ENCODE results near the gene CDK7. TPM values are rescaled to one million over a fixed set of nuclear protein-coding genes. Genes with fewer than 3 reads are reported as not detected.
"Not testable (repeated sequence)": the region's sequence is repeated elsewhere in the genome, so short reads cannot be mapped to it uniquely, and the experiment has no call there.

Gene CDK7
- total and polyA plus RNA-seq, 7 experiments from 2014 or later, result 18.2 to 28.9 (median 21.8) TPM

DNA sequence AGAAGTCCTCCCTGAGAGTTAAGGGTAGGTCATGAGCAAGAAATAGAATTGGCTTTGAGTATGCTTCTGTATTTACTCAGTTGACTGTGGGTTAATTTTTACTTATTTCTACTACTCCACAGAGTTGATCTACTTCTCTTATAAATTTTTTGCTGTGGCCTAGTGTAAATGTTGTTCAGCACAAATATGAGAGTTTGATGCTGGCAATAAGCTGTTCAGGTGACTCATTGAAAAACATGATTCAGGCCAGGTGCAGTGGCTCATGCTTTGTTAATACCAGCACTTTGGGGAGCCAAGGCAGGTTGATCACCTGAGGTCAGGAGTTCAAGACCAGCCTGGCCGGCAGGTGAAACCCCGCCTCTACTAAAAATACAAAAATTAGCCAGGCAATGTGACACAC, 4.5 kb upstream of the CDK7 start:
- ATAC-seq, result no peak

DNA sequence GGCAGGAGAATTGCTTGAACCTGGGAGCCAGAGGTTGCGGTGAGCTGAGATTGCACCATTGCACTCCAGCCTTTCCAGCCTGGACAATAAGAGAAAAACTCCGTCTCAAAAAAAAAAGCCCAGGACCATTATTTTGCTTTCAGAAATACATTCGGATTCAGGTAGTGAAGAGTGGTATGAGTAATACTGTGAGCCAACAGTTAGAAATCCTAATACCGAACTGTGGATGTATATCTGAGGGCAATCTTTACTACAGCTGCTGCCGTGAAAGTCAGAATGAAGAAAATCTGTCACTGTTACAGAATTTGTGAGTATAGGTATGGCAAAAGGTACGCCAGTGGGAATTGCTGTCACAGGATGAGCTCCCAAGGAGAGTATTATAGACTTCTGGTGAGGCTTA, 3.4 kb upstream of the CDK7 start:
- Histone ChIP-seq H3K27me3 (ENCODE audit: control insufficient read depth in 2 of 2, insufficient read depth in 2 of 2, low read length in 2 of 2) (no peaks in the 10 kb centered on the region), H3K27ac (ENCODE audit: low read depth, low read length) (no peak overlapping the region), H3K4me1 (ENCODE audit: control insufficient read depth in 2 of 2, insufficient read depth in 2 of 2, low read length in 2 of 2) (peaks cover 9% of the 10 kb centered on the region in 2 donors), H3K4me3 (ENCODE audit: low read length) (no peak overlapping the region), H3K9me3 (ENCODE audit: control insufficient read depth in 2 of 3, low read length in 3 of 3) (no peaks in the 10 kb centered on the region), H3K36me3 (ENCODE audit: control insufficient read depth in 2 of 3, insufficient read depth in 3 of 3, low read length in 3 of 3) (peaks cover 0 to 14% (median 6%) of the 10 kb centered on the region in 3 experiments)
- CTCF ChIA-PET, result interaction anchor here (0.8 kb wide), 1 partner anchor 12 kb away, joined by 5 read pairs; no protein-coding TSS in a partner anchor
- Mint-ChIP-seq H3K27me3 (no peaks in the 10 kb centered on the region), H3K4me3 (no peak overlapping the region), H3K4me1 (peaks cover 6 to 18% (median 14%) of the 10 kb centered on the region in 7 donors), H3K36me3 (peaks cover 0 to 9% (median 0%) of the 10 kb centered on the region in 5 donors), H3K27ac (no peak overlapping the region), H3K9me3 (peaks cover 0 to 4% (median 0%) of the 10 kb centered on the region in 11 donors)
- ATAC-seq, result no peak
- POLR2A ChIA-PET, result no interaction called here
- intact Hi-C loops (cut with micrococcal nuclease), result loop anchor here (5.0 kb wide), 2 partner anchors 101 to 189 kb away; partner anchors contain the start of gene CCDC125 (in 1 of the 2)
- no peak for DNase-seq

More for the DNA sequence above, 4.5 kb upstream of the CDK7 start:
- ChIA-PET CTCF (no interaction called here), POLR2A (no interaction called here)
- Mint-ChIP-seq H3K4me1 (peaks cover 0 to 10% (median 7%) of the 10 kb centered on the region in 7 donors), H3K36me3 (peaks cover 0 to 9% (median 0%) of the 10 kb centered on the region in 5 donors), H3K4me3 (no peak overlapping the region), H3K27me3 (no peaks in the 10 kb centered on the region), H3K27ac (no peak overlapping the region), H3K9me3 (peaks cover 0 to 4% (median 0%) of the 10 kb centered on the region in 11 donors)
- Histone ChIP-seq H3K27me3 (ENCODE audit: control insufficient read depth in 2 of 2, insufficient read depth in 2 of 2, low read length in 2 of 2) (no peaks in the 10 kb centered on the region), H3K4me3 (ENCODE audit: low read length) (no peak overlapping the region), H3K4me1 (ENCODE audit: control insufficient read depth in 2 of 2, insufficient read depth in 2 of 2, low read length in 2 of 2) (no peaks in the 10 kb centered on the region), H3K36me3 (ENCODE audit: control insufficient read depth in 2 of 3, insufficient read depth in 3 of 3, low read length in 3 of 3) (peaks cover 0 to 14% (median 6%) of the 10 kb centered on the region in 3 experiments), H3K27ac (ENCODE audit: low read depth, low read length) (no peak overlapping the region), H3K9me3 (ENCODE audit: control insufficient read depth in 2 of 3, low read length in 3 of 3) (no peaks in the 10 kb centered on the region)
- no peak for DNase-seq
- intact Hi-C loops (cut with micrococcal nuclease), result loop anchor here (5.0 kb wide), 2 partner anchors 102 to 188 kb away; partner anchors contain the start of gene CCDC125 (in 1 of the 2)

- CTCF ChIA-PET, result no interaction called here
- DNase-seq, result no peak
- Mint-ChIP-seq H3K27me3 (no peaks in the 10 kb centered on the region), H3K4me1 (peaks cover 8 to 24% (median 16%) of the 10 kb centered on the region in 7 donors), H3K36me3 (peaks cover 0 to 10% (median under 1%) of the 10 kb centered on the region in 5 donors), H3K9me3 (peaks cover 0 to 4% (median 0%) of the 10 kb centered on the region in 11 donors), H3K4me3 (peak overlapping the region in 2 of 10 donors; percentile 21 to 29), H3K27ac (peak overlapping the region in 1 of 9 donors; percentile 51)
- POLR2A ChIA-PET, result interaction anchor here (0.8 kb wide), 1 partner anchor 21 kb away, joined by 4 read pairs; no protein-coding TSS in a partner anchor
- no peaks in the 10 kb centered on the region for H3K9me3 ChIP-seq (ENCODE audit: control insufficient read depth in 2 of 3, low read length in 3 of 3)
- H3K27me3 ChIP-seq (ENCODE audit: control insufficient read depth in 2 of 2, insufficient read depth in 2 of 2, low read length in 2 of 2), result no peaks in the 10 kb centered on the region
- H3K36me3 ChIP-seq (ENCODE audit: control insufficient read depth in 2 of 3, insufficient read depth in 3 of 3, low read length in 3 of 3), result peaks cover 0 to 14% (median 6%) of the 10 kb centered on the region in 3 experiments
- no peak for ATAC-seq
- no peak overlapping the region for H3K27ac ChIP-seq (ENCODE audit: low read depth, low read length)
- intact Hi-C loops (cut with micrococcal nuclease), result loop anchor here (5.0 kb wide), 2 partner anchors 100 to 190 kb away; partner anchors contain the start of gene CCDC125 (in 1 of the 2)
- no peak overlapping the region for H3K4me3 ChIP-seq (ENCODE audit: low read length)
- H3K4me1 ChIP-seq (ENCODE audit: control insufficient read depth in 2 of 2, insufficient read depth in 2 of 2, low read length in 2 of 2), result peaks cover 9 to 10% of the 10 kb centered on the region in 2 donors
Observed at GRCh38 chr5:69231851-69232250, 2.8 kb upstream of the CDK7 start.

GRCh38 chr5:69236733-69237132, 2.0 kb downstream of the CDK7 start:
- POLR2A ChIA-PET, result interaction anchor here (1.1 kb wide), 1 partner anchor 17 kb away, joined by 3 read pairs; no protein-coding TSS in a partner anchor
- intact Hi-C loops (cut with micrococcal nuclease), result loop anchor here in 1 of 2 donors (1.0 kb wide), 1 partner anchor 9 kb away; no protein-coding TSS in a partner anchor

GRCh38 chr5:69237877-69238276, 3.2 kb downstream of the CDK7 start:
- Mint-ChIP-seq H3K27ac (peak overlapping the region in 4 of 9 donors; percentile 32 to 46 (median 38)), H3K4me1 (peaks cover 42 to 78% (median 62%) of the 10 kb centered on the region in 7 donors), H3K9me3 (peaks cover 0 to 2% (median 0%) of the 10 kb centered on the region in 11 donors), H3K4me3 (peak overlapping the region in 9 of 10 donors; percentile 13 to 90 (median 80)), H3K27me3 (no peaks in the 10 kb centered on the region), H3K36me3 (peaks cover 4 to 41% (median 34%) of the 10 kb centered on the region in 5 donors)
- Histone ChIP-seq H3K4me1 (ENCODE audit: control insufficient read depth in 2 of 2, insufficient read depth in 2 of 2, low read length in 2 of 2) (peaks cover 11 to 16% of the 10 kb centered on the region in 2 donors), H3K27ac (ENCODE audit: low read depth, low read length) (no peak overlapping the region), H3K4me3 (ENCODE audit: low read length) (no peak overlapping the region), H3K36me3 (ENCODE audit: control insufficient read depth in 2 of 3, insufficient read depth in 3 of 3, low read length in 3 of 3) (peaks cover 0 to 15% (median 0%) of the 10 kb centered on the region in 3 experiments), H3K27me3 (ENCODE audit: control insufficient read depth in 2 of 2, insufficient read depth in 2 of 2, low read length in 2 of 2) (no peaks in the 10 kb centered on the region), H3K9me3 (ENCODE audit: control insufficient read depth in 2 of 3, low read length in 3 of 3) (no peaks in the 10 kb centered on the region)
- CTCF ChIA-PET, result no interaction called here
- DNase-seq (no peak), ATAC-seq (no peak)
- POLR2A ChIA-PET, result no interaction called here
- intact Hi-C loops (cut with micrococcal nuclease), result loop anchor here in 1 of 2 donors (1.0 kb wide), 1 partner anchor 7 kb away; no protein-coding TSS in a partner anchor

More at GRCh38 chr5:69236733-69237132, 2.0 kb downstream of the CDK7 start:
- H3K4me3 Mint-ChIP-seq, result peak overlapping the region; percentile 55 to 98 (median 80)
- H3K4me3 ChIP-seq (ENCODE audit: low read length); DNase-seq; H3K27me3 Mint-ChIP-seq; H3K27ac ChIP-seq (ENCODE audit: low read depth, low read length); H3K27me3 ChIP-seq (ENCODE audit: control insufficient read depth in 2 of 2, insufficient read depth in 2 of 2, low read length in 2 of 2); CTCF ChIA-PET; ATAC-seq; H3K9me3 Mint-ChIP-seq; H3K9me3 ChIP-seq (ENCODE audit: control insufficient read depth in 2 of 3, low read length in 3 of 3): not testable (repeated sequence)
- peak overlapping the region in 7 of 9 donors; percentile 1 to 78 (median 48) for H3K27ac Mint-ChIP-seq
- H3K36me3 ChIP-seq (ENCODE audit: control insufficient read depth in 2 of 3, insufficient read depth in 3 of 3, low read length in 3 of 3), result peaks cover 0 to 15% (median 0%) of the 10 kb centered on the region in 3 experiments
- peaks cover 38 to 66% (median 50%) of the 10 kb centered on the region in 7 donors for H3K4me1 Mint-ChIP-seq
- peaks cover 10 to 16% of the 10 kb centered on the region in 2 donors for H3K4me1 ChIP-seq (ENCODE audit: control insufficient read depth in 2 of 2, insufficient read depth in 2 of 2, low read length in 2 of 2)
- H3K36me3 Mint-ChIP-seq, result peaks cover 4 to 36% (median 30%) of the 10 kb centered on the region in 5 donors

- Histone ChIP-seq H3K4me1 (ENCODE audit: control insufficient read depth in 2 of 2, insufficient read depth in 2 of 2, low read length in 2 of 2) (peaks cover 13 to 16% of the 10 kb centered on the region in 2 donors), H3K36me3 (ENCODE audit: control insufficient read depth in 2 of 3, insufficient read depth in 3 of 3, low read length in 3 of 3) (peaks cover 0 to 15% (median 0%) of the 10 kb centered on the region in 3 experiments), H3K9me3 (ENCODE audit: control insufficient read depth in 2 of 3, low read length in 3 of 3) (no peaks in the 10 kb centered on the region), H3K27ac (ENCODE audit: low read depth, low read length) (no peak overlapping the region), H3K4me3 (ENCODE audit: low read length) (no peak overlapping the region), H3K27me3 (ENCODE audit: control insufficient read depth in 2 of 2, insufficient read depth in 2 of 2, low read length in 2 of 2) (no peaks in the 10 kb centered on the region)
- Mint-ChIP-seq H3K27ac (peak overlapping the region in 2 of 9 donors; percentile 26 to 30), H3K36me3 (peaks cover 4 to 47% (median 41%) of the 10 kb centered on the region in 5 donors), H3K27me3 (no peaks in the 10 kb centered on the region), H3K4me3 (peak overlapping the region in 8 of 10 donors; percentile 24 to 82 (median 41)), H3K4me1 (peaks cover 40 to 84% (median 69%) of the 10 kb centered on the region in 7 donors), H3K9me3 (peaks cover 0 to 2% (median 0%) of the 10 kb centered on the region in 11 donors)
- intact Hi-C loops (cut with micrococcal nuclease), result no loop called here
- ChIA-PET POLR2A (no interaction called here), CTCF (no interaction called here)
- ATAC-seq, result no peak
- no peak for DNase-seq
Observed at GRCh38 chr5:69238760-69239251, 4.1 kb downstream of the CDK7 start.

All from naive thymus-derived CD4-positive, alpha-beta T cell (primary cell).